Loucy (cell line): ENCODE data around the gene PGD.

ENCODE experiments used
- H2AFZ ChIP-seq: fragments of 200-600 bp; sonication (generic); 2 replicates; pipeline ENCODE4 v1.6.0; 2016; ENCODE audit warnings: antibody characterized with exemption, mild to moderate bottlenecking, low read length, moderate library complexity
- H3F3A ChIP-seq: fragments of 200-600 bp; 2 replicates; pipeline ENCODE4 v1.6.0; 2016; ENCODE audit warnings: antibody characterized with exemption, low read depth, mild to moderate bottlenecking
- H3K27me3 ChIP-seq: fragments of 200-600 bp; sonication (generic); 2 replicates; pipeline ENCODE4 v1.6.1; 2014; ENCODE audit warnings: low read length, mild to moderate bottlenecking; ENCODE audit not compliant: insufficient read depth, poor library complexity, severe bottlenecking
- H3K36me3 ChIP-seq: fragments of 200-600 bp; sonication (generic); 2 replicates; pipeline ENCODE4 v1.6.1; 2016; ENCODE audit warnings: low read length; ENCODE audit not compliant: insufficient read depth
- H3K4me1 ChIP-seq: fragments of 200-600 bp; sonication (generic); 2 replicates; pipeline ENCODE4 v1.5.1; 2014; ENCODE audit warnings: low read length, mild to moderate bottlenecking; ENCODE audit not compliant: insufficient read depth, poor library complexity, severe bottlenecking
- H3K4me2 ChIP-seq: fragments of 200-600 bp; sonication (generic); 2 replicates; pipeline ENCODE4 v1.6.0; 2014; ENCODE audit warnings: antibody characterized with exemption, low read length, low read depth, mild to moderate bottlenecking; ENCODE audit not compliant: poor library complexity, severe bottlenecking
- H3K4me3 ChIP-seq: fragments of 200-600 bp; sonication (generic); 2 replicates; pipeline ENCODE4 v1.5.1; 2014; ENCODE audit warnings: low read length, mild to moderate bottlenecking, mixed read lengths; ENCODE audit not compliant: poor library complexity, severe bottlenecking
- H3K79me2 ChIP-seq: fragments of 200-600 bp; sonication (generic); 2 replicates; pipeline ENCODE4 v1.6.1; 2014; ENCODE audit warnings: low read length; ENCODE audit not compliant: insufficient read depth
- H3K9ac ChIP-seq: fragments of 200-600 bp; sonication (generic); 2 replicates; pipeline ENCODE4 v1.6.0; 2014; ENCODE audit warnings: mild to moderate bottlenecking, low read depth, low read length, moderate library complexity; ENCODE audit not compliant: poor library complexity, severe bottlenecking
- H3K9me2 ChIP-seq: fragments of 200-600 bp; sonication (generic); replicated peaks from 2 replicates; pipeline ENCODE4 v1.6.1; 2016; ENCODE audit warnings: low read depth, low read length, mixed read lengths
- H3K9me3 ChIP-seq: fragments of 200-600 bp; sonication (generic); 2 replicates; pipeline ENCODE4 v1.6.1; 2014; ENCODE audit warnings: mild to moderate bottlenecking, antibody characterized with exemption, low read length, low read depth; ENCODE audit not compliant: insufficient read depth
- H4K20me1 ChIP-seq: fragments of 200-600 bp; sonication (generic); 2 replicates; pipeline ENCODE4 v1.6.0; 2014; ENCODE audit warnings: antibody characterized with exemption, low read length, mild to moderate bottlenecking; ENCODE audit not compliant: insufficient read depth, poor library complexity, severe bottlenecking
- CTCF ChIP-seq: fragments of 200-600 bp; sonication (generic); conservative IDR thresholded peaks from 2 replicates; pipeline ENCODE4 v1.5.1; 2014; ENCODE audit warnings: mild to moderate bottlenecking, antibody characterized with exemption, low read length
- EZH2phosphoT487 ChIP-seq: fragments of 200-600 bp; IDR thresholded peaks from 2 replicates; pipeline ENCODE4 v1.6.1; 2018; ENCODE audit warnings: antibody characterized with exemption, mild to moderate bottlenecking, moderate library complexity, borderline replicate concordance

Gene PGD

GRCh38 chr1:10467078-10467477 is 68.2 kb downstream of the PGD start:
- H3K79me2 ChIP-seq, result peaks cover 11% of the 10 kb centered on the region
- peaks cover 9% of the 10 kb centered on the region for H3K4me1 ChIP-seq
- no peaks in the 10 kb centered on the region for H3K27me3 ChIP-seq
- TF ChIP-seq CTCF (no peak), EZH2phosphoT487 (no peak)
- no peaks in the 10 kb centered on the region for H3F3A ChIP-seq
- no peaks in the 10 kb centered on the region for H3K9me2 ChIP-seq
- H3K36me3 ChIP-seq, result peaks cover 36% of the 10 kb centered on the region; the same call in 1 of the 2 replicates
- H3K9me3 ChIP-seq, result no peaks in the 10 kb centered on the region
- H4K20me1 ChIP-seq, result no peaks in the 10 kb centered on the region
- no peak overlapping the region for H2AFZ ChIP-seq
- H3K4me3 ChIP-seq, result no peak overlapping the region
- no peak overlapping the region for H3K4me2 ChIP-seq
- H3K9ac ChIP-seq, result no peak overlapping the region

- no peak for TF ChIP-seq EZH2phosphoT487
- no peak for TF ChIP-seq CTCF
- H3K4me1 ChIP-seq, result peaks cover 13% of the 10 kb centered on the region
- H3K9ac ChIP-seq, result no peak overlapping the region
- H4K20me1 ChIP-seq, result peaks cover under 1% of the 10 kb centered on the region
- no peak overlapping the region for H2AFZ ChIP-seq
- H3K4me2 ChIP-seq, result no peak overlapping the region
- H3K9me2 ChIP-seq, result no peaks in the 10 kb centered on the region
- peaks cover 13% of the 10 kb centered on the region for H3K79me2 ChIP-seq
- no peaks in the 10 kb centered on the region for H3K9me3 ChIP-seq
- H3K36me3 ChIP-seq, result peaks cover 17% of the 10 kb centered on the region; the same call in 1 of the 2 replicates
- H3K27me3 ChIP-seq, result no peaks in the 10 kb centered on the region
- no peak overlapping the region for H3K4me3 ChIP-seq
- no peaks in the 10 kb centered on the region for H3F3A ChIP-seq
Observed at GRCh38 chr1:10470043-10470442, 71.2 kb downstream of the PGD start.
